ENCODE data around the gene PYGB. TPM values are rescaled to one million over a fixed set of nuclear protein-coding genes. Genes with fewer than 3 reads are reported as not detected.

Gene PYGB
- total and polyA plus RNA-seq, 2 donors (not counting 1 experiment from before 2014, with no cell fraction given): 22.5 to 30.6 TPM

DNA sequence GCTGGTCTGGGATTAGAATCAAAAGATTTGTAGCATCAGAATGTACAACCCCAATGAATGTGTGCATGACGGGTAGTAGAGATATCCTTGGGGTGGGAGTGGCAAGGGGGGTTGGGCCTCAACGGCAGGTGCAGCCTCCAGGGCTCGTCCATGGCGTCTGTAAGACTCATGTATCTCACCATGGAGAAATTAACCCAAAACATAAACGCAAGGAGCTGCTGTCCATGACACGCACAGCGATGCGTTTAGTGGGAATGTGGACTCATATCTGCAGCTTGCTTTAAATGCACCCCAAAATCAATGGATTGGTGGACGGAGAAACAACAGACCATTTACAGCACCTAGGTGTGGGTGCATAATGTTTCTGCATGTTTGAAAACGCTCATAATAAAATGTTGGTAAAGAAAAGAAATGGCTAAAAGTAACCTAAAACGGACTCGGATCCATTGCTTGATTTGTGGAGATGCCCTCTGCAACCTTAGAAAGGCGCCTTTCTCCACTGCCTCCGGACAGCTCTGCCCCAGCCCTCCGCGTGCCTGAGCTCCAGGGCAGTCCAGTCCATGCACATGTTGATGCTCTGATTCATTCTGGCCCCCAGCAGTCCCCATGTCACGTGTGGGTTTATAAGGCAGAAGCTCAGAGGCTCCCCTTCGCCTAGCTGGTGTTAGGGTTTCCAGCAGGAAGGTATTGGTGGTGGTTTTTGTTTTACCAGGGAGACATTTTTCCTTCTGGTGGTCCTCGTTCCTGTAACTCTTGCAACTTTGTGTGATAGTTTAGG is 24.5 kb downstream of the PYGB start:
- no peak overlapping the region for H3K27ac Mint-ChIP-seq
- ChIA-PET POLR2A (no interaction called here), CTCF (no interaction called here)
- Histone ChIP-seq H3K27ac (ENCODE audit: low read length in 2 of 2) (no peak overlapping the region), H3K27me3 (replicated peaks in 1 of 4; ENCODE audit: control extremely low read depth in 1 of 4, control insufficient read depth in 3 of 4, insufficient read depth in 4 of 4, low read length in 3 of 4) (no peaks in the 10 kb centered on the region), H3K4me3 (ENCODE audit: control extremely low read depth in 1 of 5, extremely low read depth in 1 of 5, insufficient read depth in 1 of 5, low read depth in 2 of 5, low read length in 4 of 5) (no peak overlapping the region), H3K79me2 (ENCODE audit: control insufficient read depth, insufficient read depth, low read length) (no peaks in the 10 kb centered on the region), H3K4me1 (ENCODE audit: control insufficient read depth in 2 of 2, insufficient read depth in 2 of 2, low read length in 2 of 2) (no peaks in the 10 kb centered on the region), H3K9ac (ENCODE audit: low read length) (no peak overlapping the region), H2AFZ (ENCODE audit: insufficient read depth, low read depth, low read length, poor library complexity, severe bottlenecking) (no peak overlapping the region), H3K9me3 (ENCODE audit: control extremely low read depth in 1 of 3, control insufficient read depth in 2 of 3, insufficient read depth in 1 of 3, low read length in 2 of 3) (no peaks in the 10 kb centered on the region), H3K4me2 (replicated peaks; ENCODE audit: low read depth, low read length, poor library complexity, severe bottlenecking) (no peak overlapping the region), H4K20me1 (ENCODE audit: control insufficient read depth, insufficient read depth, low read length, poor library complexity, severe bottlenecking) (no peaks in the 10 kb centered on the region), H3K36me3 (replicated peaks in 1 of 2; ENCODE audit: control extremely low read depth in 1 of 2, control insufficient read depth in 1 of 2, extremely low read depth in 1 of 2, insufficient read depth in 2 of 2, low read length in 1 of 2) (peaks cover 0 to 40% of the 10 kb centered on the region in 2 experiments)
- no peaks in the 10 kb centered on the region for H3K27me3 Mint-ChIP-seq
- peaks cover 2% of the 10 kb centered on the region for H3K4me1 Mint-ChIP-seq
- no peak overlapping the region for H3K4me3 Mint-ChIP-seq
- intact Hi-C loops (cut with micrococcal nuclease): no loop called here
- no peak for ATAC-seq (ENCODE audit: low read depth)
- 97% methylated on average over 14 of the region's 19 CpGs for WGBS (ENCODE audit: insufficient coverage)
- no peaks in the 10 kb centered on the region for H3K9me3 Mint-ChIP-seq (ENCODE audit: insufficient read depth)
- no peak for DNase-seq
- TF ChIP-seq EZH2 (IDR thresholded peaks at IDR 0.05; ENCODE audit: borderline replicate concordance, insufficient read depth, low read depth, low read length, poor library complexity, severe bottlenecking): no peak

- no peaks in the 10 kb centered on the region for H3K27me3 Mint-ChIP-seq
- H3K79me2 ChIP-seq (ENCODE audit: control insufficient read depth, insufficient read depth, low read length): no peaks in the 10 kb centered on the region
- no peaks in the 10 kb centered on the region for H3K9me3 Mint-ChIP-seq (ENCODE audit: insufficient read depth)
- no peak overlapping the region for H3K27ac Mint-ChIP-seq
- H3K9me3 ChIP-seq (ENCODE audit: control extremely low read depth in 1 of 3, control insufficient read depth in 2 of 3, insufficient read depth in 1 of 3, low read length in 2 of 3): no peaks in the 10 kb centered on the region
- H3K4me1 ChIP-seq (ENCODE audit: control insufficient read depth in 2 of 2, insufficient read depth in 2 of 2, low read length in 2 of 2): no peaks in the 10 kb centered on the region
- no peak for ATAC-seq (ENCODE audit: low read depth)
- ChIA-PET CTCF (no interaction called here), POLR2A (no interaction called here)
- H3K4me2 ChIP-seq (replicated peaks; ENCODE audit: low read depth, low read length, poor library complexity, severe bottlenecking): no peak overlapping the region
- no peaks in the 10 kb centered on the region for H4K20me1 ChIP-seq (ENCODE audit: control insufficient read depth, insufficient read depth, low read length, poor library complexity, severe bottlenecking)
- peaks cover 0 to 41% of the 10 kb centered on the region in 2 experiments for H3K36me3 ChIP-seq (replicated peaks in 1 of 2; ENCODE audit: control extremely low read depth in 1 of 2, control insufficient read depth in 1 of 2, extremely low read depth in 1 of 2, insufficient read depth in 2 of 2, low read length in 1 of 2)
- 97% methylated on average over 10 of the region's 10 CpGs for WGBS (ENCODE audit: insufficient coverage)
- H3K9ac ChIP-seq (ENCODE audit: low read length): no peak overlapping the region
- no peaks in the 10 kb centered on the region for H3K4me1 Mint-ChIP-seq
- DNase-seq: no peak
- intact Hi-C loops (cut with micrococcal nuclease): no loop called here
- H3K4me3 Mint-ChIP-seq: no peak overlapping the region
- H2AFZ ChIP-seq (ENCODE audit: insufficient read depth, low read depth, low read length, poor library complexity, severe bottlenecking): no peak overlapping the region
- H3K4me3 ChIP-seq (ENCODE audit: control extremely low read depth in 1 of 5, extremely low read depth in 1 of 5, insufficient read depth in 1 of 5, low read depth in 2 of 5, low read length in 4 of 5): no peak overlapping the region
- no peaks in the 10 kb centered on the region for H3K27me3 ChIP-seq (replicated peaks in 1 of 4; ENCODE audit: control extremely low read depth in 1 of 4, control insufficient read depth in 3 of 4, insufficient read depth in 4 of 4, low read length in 3 of 4)
- no peak overlapping the region for H3K27ac ChIP-seq (ENCODE audit: low read length in 2 of 2)
- TF ChIP-seq, protein P1, sequence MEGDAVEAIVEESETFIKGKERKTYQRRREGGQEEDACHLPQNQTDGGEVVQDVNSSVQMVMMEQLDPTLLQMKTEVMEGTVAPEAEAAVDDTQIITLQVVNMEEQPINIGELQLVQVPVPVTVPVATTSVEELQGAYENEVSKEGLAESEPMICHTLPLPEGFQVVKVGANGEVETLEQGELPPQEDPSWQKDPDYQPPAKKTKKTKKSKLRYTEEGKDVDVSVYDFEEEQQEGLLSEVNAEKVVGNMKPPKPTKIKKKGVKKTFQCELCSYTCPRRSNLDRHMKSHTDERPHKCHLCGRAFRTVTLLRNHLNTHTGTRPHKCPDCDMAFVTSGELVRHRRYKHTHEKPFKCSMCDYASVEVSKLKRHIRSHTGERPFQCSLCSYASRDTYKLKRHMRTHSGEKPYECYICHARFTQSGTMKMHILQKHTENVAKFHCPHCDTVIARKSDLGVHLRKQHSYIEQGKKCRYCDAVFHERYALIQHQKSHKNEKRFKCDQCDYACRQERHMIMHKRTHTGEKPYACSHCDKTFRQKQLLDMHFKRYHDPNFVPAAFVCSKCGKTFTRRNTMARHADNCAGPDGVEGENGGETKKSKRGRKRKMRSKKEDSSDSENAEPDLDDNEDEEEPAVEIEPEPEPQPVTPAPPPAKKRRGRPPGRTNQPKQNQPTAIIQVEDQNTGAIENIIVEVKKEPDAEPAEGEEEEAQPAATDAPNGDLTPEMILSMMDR (IDR thresholded peaks at IDR 0.05): no peak
- no peak for TF ChIP-seq EZH2 (IDR thresholded peaks at IDR 0.05; ENCODE audit: borderline replicate concordance, insufficient read depth, low read depth, low read length, poor library complexity, severe bottlenecking)
Observed at GRCh38 chr20:25273046-25273445, 25.2 kb downstream of the PYGB start.

Measured in B cell (primary cell).